Transverse colon (tissue), 4 donors: ENCODE data around the gene PALS1. TPM values are rescaled to one million over a fixed set of nuclear protein-coding genes. Genes with fewer than 3 reads are reported as not detected.
"Not testable (repeated sequence)": the region's sequence is repeated elsewhere in the genome, so short reads cannot be mapped to it uniquely, and the experiment has no call there.

ENCODE experiments used
- DNase-seq: peaks from one replicate; pipeline ENCODE4 v3.0.0-alpha.2; 2019
- H3K27ac ChIP-seq, 4 donors: fragments of 200-600 bp; sonication (generic); 2 replicates each; pipeline ENCODE4 v1.5.1; 2016 to 2018; ENCODE audit warnings: inconsistent platforms in 4 of 4
- H3K27me3 ChIP-seq: fragments of 200-600 bp; sonication (generic); 2 replicates; pipeline ENCODE4 v1.5.1; 2017; ENCODE audit warnings: inconsistent platforms
- H3K36me3 ChIP-seq, 4 donors: fragments of 200-600 bp; sonication (generic); 2 replicates each; pipeline ENCODE4 v1.5.1; 2017 to 2019; ENCODE audit warnings: inconsistent platforms in 4 of 4
- H3K4me1 ChIP-seq, 4 donors: fragments of 200-600 bp; sonication (generic); 2 replicates each; pipeline ENCODE4 v1.5.1; 2017 to 2020; ENCODE audit warnings: inconsistent platforms in 4 of 4
- H3K4me3 ChIP-seq, 4 donors: fragments of 200-600 bp; sonication (generic); 1 replicate in 1 of 4; 2 replicates in 3 of 4; pipeline versions ENCODE4 v1.5.1 to v1.6.1; 2017 to 2019; ENCODE audit warnings: inconsistent platforms in 4 of 4
- H3K9me3 ChIP-seq, 2 donors: fragments of 200-600 bp; sonication (generic); 2 replicates each; pipeline ENCODE4 v1.5.1; 2017 to 2019; ENCODE audit warnings: inconsistent platforms in 2 of 2
- EP300 ChIP-seq: sonication (generic); formaldehyde crosslinking; IDR thresholded peaks from one replicate; pipeline ENCODE4 v1.6.1; 2017; ENCODE audit warnings: antibody characterized with exemption, low read depth
- POLR2A ChIP-seq: fragments of 450-650 bp; IDR thresholded peaks from one replicate; pipeline ENCODE4 v1.6.1; 2016; ENCODE audit warnings: antibody characterized with exemption, mild to moderate bottlenecking, moderate library complexity
- POLR2AphosphoS5 ChIP-seq, 3 donors: sonication (generic); formaldehyde crosslinking; IDR thresholded peaks; one replicate each; pipeline ENCODE4 v1.6.1; 2016; ENCODE audit warnings: antibody characterized with exemption in 3 of 3
- WGBS, 2 donors: methylation state at CpG; one replicate each; pipeline ENCODE4 v1.1.5; 2018; ENCODE audit warnings: low coverage in 1 of 2; 5-methylcytosine and 5-hydroxymethylcytosine counted together
- in situ Hi-C, 4 donors: fragments of 200-750 bp; cut with MboI; loops; one replicate each; pipeline versions ENCODE4 v1.15.0 to v1.15.1; 2017; ENCODE audit warnings: low sequenced_read_pairs in 3 of 4, low pct_ligation_motif_present in 1 of 4, low pct_unique_long_range_greater_than_20kb in 1 of 4
- intact Hi-C: fragments of 100-400 bp; cut with DNase I; formaldehyde crosslinking; loops from one replicate; pipeline ENCODE4 v1.15.1; 2023; ENCODE audit warnings: low total_unique reads
- total RNA-seq, 4 donors: library from RNA; depleted of rRNA; stranded (reverse); fragments of >200 nt; gene quantifications; one replicate each; pipeline ENCODE4 v1.1.0, GENCODE V29; 2016
- TF ChIP-seq, protein P1 (sequence below), 5 experiments: fragments of 200-600 bp in 3 of 5; fragments of 450-650 bp in 2 of 5; sonication (generic) in 3 of 5; IDR thresholded peaks; 1 replicate in 2 of 5; 2 replicates in 3 of 5; pipeline ENCODE4 v1.5.1; 2016 to 2017; ENCODE audit warnings: antibody characterized with exemption in 5 of 5, inconsistent platforms in 3 of 5, mild to moderate bottlenecking in 2 of 5, moderate library complexity in 1 of 5

The PALS1 gene
- total RNA-seq, 4 donors from 2014 or later: 8.6 to 77.1 (median 49.5) TPM

DNA sequence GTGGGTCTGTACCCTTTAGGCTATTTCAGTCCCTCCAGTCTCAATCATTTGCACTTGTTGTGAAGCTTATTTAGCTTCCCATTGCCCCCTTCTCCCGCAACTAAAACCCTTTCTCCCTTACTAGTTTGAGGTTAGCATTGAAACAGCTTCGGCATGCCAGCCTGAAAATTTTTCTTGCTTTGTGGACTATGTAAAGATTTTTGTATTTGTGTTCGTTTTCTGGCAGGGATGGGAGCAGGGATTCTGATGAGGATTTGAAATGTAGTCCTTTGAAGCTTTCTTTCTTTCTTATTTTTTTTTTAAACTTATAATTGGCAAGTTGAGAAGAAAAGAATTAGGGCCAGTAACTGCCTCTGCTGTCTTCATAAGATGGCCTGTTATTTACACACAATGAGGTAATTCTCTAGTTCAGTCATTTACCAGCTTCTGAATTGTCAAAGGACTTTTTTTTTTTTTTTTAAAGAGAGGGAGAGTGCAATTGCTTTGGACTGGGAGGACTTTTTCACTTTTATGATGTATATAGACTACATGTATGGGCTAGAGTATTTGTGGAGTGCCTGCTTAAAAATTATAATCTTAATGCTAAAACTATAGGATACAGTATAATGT lies 29.0 kb downstream of the PALS1 start:
- intact Hi-C loops: no loop called here
- Histone ChIP-seq H3K36me3 (no peaks in the 10 kb centered on the region), H3K4me1 (peaks cover 16 to 39% (median 22%) of the 10 kb centered on the region in 4 donors), H3K4me3 (no peak overlapping the region), H3K9me3 (no peaks in the 10 kb centered on the region), H3K27me3 (no peaks in the 10 kb centered on the region), H3K27ac (peak overlapping the region; percentile 63 to 74 (median 70))
- TF ChIP-seq, protein P1, sequence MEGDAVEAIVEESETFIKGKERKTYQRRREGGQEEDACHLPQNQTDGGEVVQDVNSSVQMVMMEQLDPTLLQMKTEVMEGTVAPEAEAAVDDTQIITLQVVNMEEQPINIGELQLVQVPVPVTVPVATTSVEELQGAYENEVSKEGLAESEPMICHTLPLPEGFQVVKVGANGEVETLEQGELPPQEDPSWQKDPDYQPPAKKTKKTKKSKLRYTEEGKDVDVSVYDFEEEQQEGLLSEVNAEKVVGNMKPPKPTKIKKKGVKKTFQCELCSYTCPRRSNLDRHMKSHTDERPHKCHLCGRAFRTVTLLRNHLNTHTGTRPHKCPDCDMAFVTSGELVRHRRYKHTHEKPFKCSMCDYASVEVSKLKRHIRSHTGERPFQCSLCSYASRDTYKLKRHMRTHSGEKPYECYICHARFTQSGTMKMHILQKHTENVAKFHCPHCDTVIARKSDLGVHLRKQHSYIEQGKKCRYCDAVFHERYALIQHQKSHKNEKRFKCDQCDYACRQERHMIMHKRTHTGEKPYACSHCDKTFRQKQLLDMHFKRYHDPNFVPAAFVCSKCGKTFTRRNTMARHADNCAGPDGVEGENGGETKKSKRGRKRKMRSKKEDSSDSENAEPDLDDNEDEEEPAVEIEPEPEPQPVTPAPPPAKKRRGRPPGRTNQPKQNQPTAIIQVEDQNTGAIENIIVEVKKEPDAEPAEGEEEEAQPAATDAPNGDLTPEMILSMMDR (IDR thresholded peaks at IDR 0.05): no peak
- TF ChIP-seq POLR2A (no peak), POLR2AphosphoS5 (IDR thresholded peaks at IDR 0.05) (no peak), EP300 (no peak)
- 50% methylated on average over 3 of the region's 3 CpGs for WGBS, 2 donors
- in situ Hi-C loops: no loop called here
- no peak for DNase-seq

DNA sequence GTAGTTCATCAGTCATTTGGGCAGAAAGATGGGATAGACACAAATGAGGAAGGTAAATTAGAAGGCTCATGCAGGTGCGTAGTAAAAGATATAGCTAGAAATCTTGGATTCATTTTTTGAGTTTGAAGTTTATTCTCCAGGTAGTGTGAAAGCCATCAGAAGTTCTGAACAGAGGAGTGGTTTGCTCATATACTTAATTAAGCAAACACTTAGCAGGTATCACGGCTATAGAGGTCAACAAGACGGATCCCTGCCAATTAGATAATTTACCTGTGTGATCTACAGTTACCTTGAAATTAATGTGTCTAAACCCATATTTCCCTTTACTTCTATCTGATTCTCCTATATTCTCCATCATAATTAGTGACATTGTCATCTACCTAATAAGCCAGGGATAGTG lies 29.7 kb downstream of the PALS1 start:
- peaks cover 16 to 39% (median 24%) of the 10 kb centered on the region in 4 donors for H3K4me1 ChIP-seq
- in situ Hi-C loops: no loop called here
- WGBS, 2 donors: 94 to 96% methylated on average over 3 of the region's 3 CpGs
- intact Hi-C loops: no loop called here
- H3K27me3 ChIP-seq: no peaks in the 10 kb centered on the region
- H3K27ac ChIP-seq: peak overlapping the region; percentile 63 to 74 (median 70)
- no peaks in the 10 kb centered on the region for H3K36me3 ChIP-seq
- H3K4me3 ChIP-seq: no peak overlapping the region
- H3K9me3 ChIP-seq: no peaks in the 10 kb centered on the region
- TF ChIP-seq, protein P1 (IDR thresholded peaks at IDR 0.05): no peak
- TF ChIP-seq POLR2A (no peak), EP300 (no peak), POLR2AphosphoS5 (IDR thresholded peaks at IDR 0.05) (no peak)
- DNase-seq: no peak

DNA sequence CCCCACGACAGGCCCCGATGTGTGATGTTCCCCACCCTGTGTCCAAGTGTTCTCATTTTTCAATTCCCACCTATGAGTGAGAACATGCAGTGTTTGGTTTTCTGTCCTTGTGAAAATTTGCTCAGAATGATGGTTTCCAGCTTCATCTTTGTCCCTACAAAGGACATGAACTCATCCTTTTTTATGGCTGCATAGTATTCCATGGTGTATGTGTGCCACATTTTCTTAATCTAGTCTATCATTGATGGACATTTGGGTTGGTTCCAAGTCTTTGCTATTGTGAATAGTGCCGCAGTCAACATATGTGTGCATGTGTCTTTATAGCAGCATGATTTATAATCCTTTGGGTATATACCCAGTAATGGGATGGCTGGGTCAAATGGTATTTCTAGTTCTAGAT lies 32.0 kb downstream of the PALS1 start:
- H3K27me3 ChIP-seq, H3K4me3 ChIP-seq, in situ Hi-C loops, H3K36me3 ChIP-seq, H3K27ac ChIP-seq, DNase-seq, H3K9me3 ChIP-seq, intact Hi-C loops: not testable (repeated sequence)
- WGBS, 2 donors: 99 to 100% methylated on average over 1 to 3 of the region's 3 CpGs
- peaks cover 16 to 41% (median 28%) of the 10 kb centered on the region in 4 donors for H3K4me1 ChIP-seq

DNA sequence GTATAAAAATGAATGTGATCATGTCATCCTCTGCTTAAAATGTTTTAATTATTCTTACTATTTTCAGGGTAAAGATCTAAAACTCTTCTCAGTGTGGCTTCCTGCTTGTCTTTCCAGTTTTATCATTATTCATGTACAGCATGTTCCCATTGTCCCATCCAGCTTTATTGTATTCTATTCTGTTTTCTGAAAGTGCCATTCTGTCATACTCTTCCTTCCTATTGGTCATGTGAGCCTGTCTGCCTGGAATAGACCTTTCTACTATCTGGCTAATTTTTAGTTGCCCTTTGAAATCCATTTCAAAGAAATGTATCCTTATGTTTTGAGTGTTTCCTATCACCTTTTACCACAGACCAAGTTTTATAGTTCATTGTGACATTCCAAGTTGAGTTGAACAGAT lies 34.9 kb downstream of the PALS1 start:
- no peak for DNase-seq
- in situ Hi-C loops (no loop called here), intact Hi-C loops (no loop called here)
- no peaks in the 10 kb centered on the region for H3K36me3 ChIP-seq
- no peak overlapping the region for H3K27ac ChIP-seq
- H3K4me3 ChIP-seq: no peak overlapping the region
- TF ChIP-seq, protein P1 (IDR thresholded peaks at IDR 0.05): no peak
- TF ChIP-seq EP300 (no peak), POLR2AphosphoS5 (IDR thresholded peaks at IDR 0.05) (no peak), POLR2A (no peak)
- H3K4me1 ChIP-seq: peaks cover 0 to 25% (median 10%) of the 10 kb centered on the region in 4 donors
- H3K9me3 ChIP-seq: no peaks in the 10 kb centered on the region
- no peaks in the 10 kb centered on the region for H3K27me3 ChIP-seq

DNA sequence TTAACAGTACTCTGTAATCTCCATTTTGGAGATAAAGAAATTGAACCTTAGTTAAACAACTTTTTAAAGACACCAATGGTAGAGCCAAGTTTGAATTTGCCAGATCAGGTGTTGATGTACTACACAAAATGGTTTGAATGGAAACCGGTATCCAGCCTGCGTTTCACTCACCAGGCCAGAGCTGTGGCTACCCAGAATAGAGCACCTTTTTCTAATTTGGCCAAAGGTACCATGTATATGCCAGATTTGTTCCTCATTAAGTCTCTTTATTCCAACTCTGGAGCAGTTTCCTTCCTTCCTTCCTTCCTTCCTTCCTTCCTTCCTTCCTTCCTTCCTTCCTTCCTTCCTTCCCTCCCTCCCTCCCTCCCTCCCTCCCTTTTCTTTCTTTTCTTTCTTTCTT lies 39.3 kb downstream of the PALS1 start:
- Histone ChIP-seq H3K4me1 (peaks cover 0 to 34% (median 11%) of the 10 kb centered on the region in 4 donors), H3K27me3 (no peaks in the 10 kb centered on the region), H3K27ac (no peak overlapping the region), H3K4me3 (no peak overlapping the region), H3K9me3 (no peaks in the 10 kb centered on the region), H3K36me3 (peaks cover 0 to 5% (median 0%) of the 10 kb centered on the region in 4 donors)
- intact Hi-C loops (no loop called here), in situ Hi-C loops (loop anchor here in 2 of 4 donors (5.0 to 10.0 kb wide), 2 partner anchors 113 to 116 kb away; no protein-coding TSS in a partner anchor)
- WGBS, 2 donors: 56 to 75% methylated on average over 2 of the region's 2 CpGs
- no peak for DNase-seq
- TF ChIP-seq POLR2A (no peak), EP300 (no peak), POLR2AphosphoS5 (IDR thresholded peaks at IDR 0.05) (no peak)
- TF ChIP-seq, protein P1 (IDR thresholded peaks at IDR 0.05): no peak
